ENCODE data around the gene MS4A4A.

Gene MS4A4A

GRCh38 chr11:60314635-60315321 is 34.3 kb downstream of the MS4A4A start:
- no peak for DNase-seq (ENCODE audit: low read depth, low spot score)
- in situ Hi-C loops (cut with HindIII; ENCODE audit: low sequenced_read_pairs) = no loop called here
- H3K4me3 ChIP-seq (ENCODE audit: low read depth, low read length) = no peak overlapping the region
- no peak for TF ChIP-seq CTCF (IDR thresholded peaks at IDR 0.05; ENCODE audit: low read depth, low read length)

- H3K4me3 ChIP-seq (ENCODE audit: low read depth, low read length) = no peak overlapping the region
- DNase-seq (ENCODE audit: low read depth, low spot score) = no peak
- in situ Hi-C loops (cut with HindIII; ENCODE audit: low sequenced_read_pairs) = no loop called here
- no peak for TF ChIP-seq CTCF (IDR thresholded peaks at IDR 0.05; ENCODE audit: low read depth, low read length)
These were observed 35.4 kb downstream of the MS4A4A start for GRCh38 chr11:60315871-60316270.

GRCh38 chr11:60316317-60316716 is 35.9 kb downstream of the MS4A4A start:
- no peak for TF ChIP-seq CTCF (IDR thresholded peaks at IDR 0.05; ENCODE audit: low read depth, low read length)
- DNase-seq (ENCODE audit: low read depth, low spot score) = no peak
- no peak overlapping the region for H3K4me3 ChIP-seq (ENCODE audit: low read depth, low read length)
- in situ Hi-C loops (cut with HindIII; ENCODE audit: low sequenced_read_pairs) = no loop called here

GRCh38 chr11:60318726-60319125 is 38.3 kb downstream of the MS4A4A start:
- in situ Hi-C loops (cut with HindIII; ENCODE audit: low sequenced_read_pairs) = no loop called here
- DNase-seq (ENCODE audit: low read depth, low spot score) = no peak
- no peak overlapping the region for H3K4me3 ChIP-seq (ENCODE audit: low read depth, low read length)
- TF ChIP-seq CTCF (IDR thresholded peaks at IDR 0.05; ENCODE audit: low read depth, low read length) = no peak

GRCh38 chr11:60321051-60321450 is 40.6 kb downstream of the MS4A4A start:
- in situ Hi-C loops (cut with HindIII; ENCODE audit: low sequenced_read_pairs) = no loop called here
- H3K4me3 ChIP-seq (ENCODE audit: low read depth, low read length) = no peak overlapping the region
- TF ChIP-seq CTCF (IDR thresholded peaks at IDR 0.05; ENCODE audit: low read depth, low read length) = no peak

GRCh38 chr11:60326955-60327354 is 46.5 kb downstream of the MS4A4A start, which contains the start of gene MS4A6E:
TSS of gene MS4A6E (plus strand) at chr11:60327255. CDS start at chr11:60334896, 7,641 bp downstream.
- in situ Hi-C loops (cut with HindIII; ENCODE audit: low sequenced_read_pairs) = no loop called here
- DNase-seq (ENCODE audit: low read depth, low spot score) = no peak
- H3K4me3 ChIP-seq (ENCODE audit: low read depth, low read length) = no peak within 1 kb of the TSS
- TF ChIP-seq CTCF (IDR thresholded peaks at IDR 0.05; ENCODE audit: low read depth, low read length) = no peak

More at GRCh38 chr11:60321051-60321450, 40.6 kb downstream of the MS4A4A start:
- no peak for DNase-seq (ENCODE audit: low read depth, low spot score)
